ENCODE measurements around the gene BICD1. TPM values are rescaled to one million over a fixed set of nuclear protein-coding genes. Genes with fewer than 3 reads are reported as not detected.

BICD1 gene
- total RNA-seq, 6 experiments from 2014 or later, result 1.0 to 4.9 (median 2.1) TPM

DNA sequence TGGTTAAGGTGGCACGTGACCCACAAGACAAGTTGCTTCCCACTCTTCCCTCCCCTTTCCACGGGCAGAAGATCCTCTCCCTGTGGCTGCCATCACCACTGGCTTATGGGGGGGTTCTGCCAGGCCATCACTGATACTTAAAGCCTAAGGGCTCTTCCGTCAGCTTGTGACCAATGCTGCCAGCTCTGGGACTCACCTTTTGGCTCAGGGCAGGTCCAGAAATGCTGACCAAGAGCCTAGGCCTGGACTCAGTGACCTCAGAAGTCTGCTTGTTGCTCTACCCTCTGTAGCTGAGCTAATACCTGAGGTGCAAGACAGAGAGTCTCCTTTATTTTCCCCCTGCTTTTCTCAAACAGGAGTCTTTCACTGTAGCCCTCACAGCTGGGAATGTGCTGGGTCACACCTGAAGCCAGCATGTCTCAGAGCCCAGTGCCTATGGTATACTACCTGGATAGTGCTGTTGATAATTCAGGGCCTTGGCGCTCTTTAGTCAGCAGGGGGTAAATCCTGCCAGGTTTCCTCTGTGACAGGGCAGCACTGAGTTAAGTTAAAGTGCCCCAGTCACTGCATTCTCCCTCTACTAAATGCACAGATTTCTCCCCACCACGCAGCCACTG is 312.4 kb downstream of the BICD1 start:
- no CpG with 5 or more reads among the region's 5 CpGs for WGBS (ENCODE audit: insufficient coverage, low coverage, low lambda C conversion rate, missing lambda C conversion rate)
- Histone ChIP-seq H3K27ac (no peak overlapping the region), H3K27me3 (no peaks in the 10 kb centered on the region), H3K9me3 (no peaks in the 10 kb centered on the region), H3K4me1 (peaks cover 0 to 14% (median 0%) of the 10 kb centered on the region in 4 donors), H3K36me3 (no peaks in the 10 kb centered on the region), H3K4me3 (no peak overlapping the region)
- ATAC-seq (peak in 3 of 4 donors; percentile 8 to 77 (median 34)), DNase-seq (no peak)
- TF ChIP-seq, protein P1, sequence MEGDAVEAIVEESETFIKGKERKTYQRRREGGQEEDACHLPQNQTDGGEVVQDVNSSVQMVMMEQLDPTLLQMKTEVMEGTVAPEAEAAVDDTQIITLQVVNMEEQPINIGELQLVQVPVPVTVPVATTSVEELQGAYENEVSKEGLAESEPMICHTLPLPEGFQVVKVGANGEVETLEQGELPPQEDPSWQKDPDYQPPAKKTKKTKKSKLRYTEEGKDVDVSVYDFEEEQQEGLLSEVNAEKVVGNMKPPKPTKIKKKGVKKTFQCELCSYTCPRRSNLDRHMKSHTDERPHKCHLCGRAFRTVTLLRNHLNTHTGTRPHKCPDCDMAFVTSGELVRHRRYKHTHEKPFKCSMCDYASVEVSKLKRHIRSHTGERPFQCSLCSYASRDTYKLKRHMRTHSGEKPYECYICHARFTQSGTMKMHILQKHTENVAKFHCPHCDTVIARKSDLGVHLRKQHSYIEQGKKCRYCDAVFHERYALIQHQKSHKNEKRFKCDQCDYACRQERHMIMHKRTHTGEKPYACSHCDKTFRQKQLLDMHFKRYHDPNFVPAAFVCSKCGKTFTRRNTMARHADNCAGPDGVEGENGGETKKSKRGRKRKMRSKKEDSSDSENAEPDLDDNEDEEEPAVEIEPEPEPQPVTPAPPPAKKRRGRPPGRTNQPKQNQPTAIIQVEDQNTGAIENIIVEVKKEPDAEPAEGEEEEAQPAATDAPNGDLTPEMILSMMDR (IDR thresholded peaks at IDR 0.05), result no peak
- TF ChIP-seq POLR2A (IDR thresholded peaks at IDR 0.05), result no peak
- intact Hi-C loops (cut with DNase I), result no loop called here

DNA sequence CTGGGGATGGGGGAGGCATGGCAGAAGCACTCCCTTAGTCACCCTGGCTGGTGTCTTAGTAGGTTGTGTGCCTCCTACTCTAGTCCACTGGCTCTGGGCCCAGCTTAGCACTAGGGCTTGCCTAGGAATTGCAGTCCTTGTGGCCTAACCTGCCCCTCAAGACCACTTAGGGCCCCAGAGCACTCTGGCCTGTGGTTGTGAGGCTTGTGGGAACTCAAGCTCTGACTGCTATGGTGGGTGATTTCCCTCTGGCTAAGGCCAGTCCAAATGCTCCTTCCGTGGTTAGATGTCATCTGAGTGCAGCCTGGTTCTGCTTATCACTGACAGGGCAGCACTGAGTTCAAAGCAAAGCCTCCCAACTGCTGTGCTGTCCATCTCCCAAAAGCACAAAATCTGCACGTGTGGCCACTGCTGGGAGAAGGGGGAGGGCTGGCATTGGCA is 312.9 kb downstream of the BICD1 start:
- Histone ChIP-seq H3K27me3 (no peaks in the 10 kb centered on the region), H3K4me1 (peaks cover 0 to 14% (median 0%) of the 10 kb centered on the region in 4 donors), H3K9me3 (no peaks in the 10 kb centered on the region), H3K27ac (no peak overlapping the region), H3K4me3 (no peak overlapping the region), H3K36me3 (no peaks in the 10 kb centered on the region)
- intact Hi-C loops (cut with DNase I), result no loop called here
- WGBS (ENCODE audit: insufficient coverage, low coverage, low lambda C conversion rate, missing lambda C conversion rate), result 20% methylated on average over 2 of the region's 2 CpGs
- peak; percentile 30 to 70 (median 42) for ATAC-seq
- TF ChIP-seq POLR2A (IDR thresholded peaks at IDR 0.05), result no peak
- TF ChIP-seq, protein P1 (IDR thresholded peaks at IDR 0.05), result no peak
- no peak for DNase-seq

DNA sequence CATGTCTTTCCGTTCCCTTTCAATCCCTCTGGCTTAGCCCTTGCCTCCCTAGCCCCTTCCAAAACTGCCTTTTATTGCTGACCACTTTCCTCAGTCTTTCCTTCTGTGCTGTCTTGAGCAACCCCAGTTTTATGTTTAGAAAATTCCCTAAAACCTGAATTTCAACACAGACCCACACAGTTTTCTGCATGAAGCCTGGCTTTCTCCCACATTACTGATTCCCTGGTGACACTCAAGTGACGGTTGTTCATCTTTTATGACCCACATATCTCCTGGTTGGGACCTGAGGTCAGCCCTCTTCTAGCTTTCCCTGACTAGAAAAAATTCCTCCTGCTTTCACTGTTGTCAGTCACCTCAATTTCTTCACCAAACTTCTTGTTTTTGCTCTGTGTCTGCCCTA is 313.7 kb downstream of the BICD1 start:
- Histone ChIP-seq H3K4me1 (peaks cover 0 to 14% (median 0%) of the 10 kb centered on the region in 4 donors), H3K27me3 (no peaks in the 10 kb centered on the region), H3K36me3 (no peaks in the 10 kb centered on the region), H3K27ac (no peak overlapping the region), H3K4me3 (no peak overlapping the region), H3K9me3 (no peaks in the 10 kb centered on the region)
- intact Hi-C loops (cut with DNase I), result no loop called here
- ATAC-seq (no peak), DNase-seq (no peak)
- WGBS (ENCODE audit: insufficient coverage, low coverage, low lambda C conversion rate, missing lambda C conversion rate), result 100% methylated on average over 2 of the region's 2 CpGs
- TF ChIP-seq POLR2A (IDR thresholded peaks at IDR 0.05), result no peak
- TF ChIP-seq, protein P1 (IDR thresholded peaks at IDR 0.05), result no peak

DNA sequence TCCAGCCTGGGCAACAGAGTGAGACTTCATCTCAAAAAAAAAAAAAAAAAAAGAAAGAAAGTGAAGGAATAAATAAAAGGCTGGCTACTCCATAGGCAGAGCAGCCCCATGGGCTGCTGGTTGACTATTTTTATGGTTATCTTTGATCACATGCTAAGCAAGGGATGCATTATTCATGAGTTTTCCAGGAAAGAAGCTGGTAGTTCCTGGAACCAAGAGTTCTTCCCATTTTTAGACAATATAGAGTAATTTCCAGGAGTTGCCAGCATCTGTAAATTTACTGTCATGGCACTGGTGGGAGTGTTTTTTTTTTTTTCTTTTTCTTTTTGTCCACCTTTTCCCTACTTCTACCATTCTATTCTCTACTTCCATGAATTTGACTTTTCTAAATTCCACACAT is 316.9 kb downstream of the BICD1 start:
- no peak for DNase-seq
- TF ChIP-seq, protein P1 (IDR thresholded peaks at IDR 0.05), result no peak
- no peak for TF ChIP-seq POLR2A (IDR thresholded peaks at IDR 0.05)

More for the DNA sequence above, 316.9 kb downstream of the BICD1 start:
- no peak overlapping the region for H3K4me3 ChIP-seq
- intact Hi-C loops (cut with DNase I), result no loop called here
- no peak for ATAC-seq
- H3K27me3 ChIP-seq, result no peaks in the 10 kb centered on the region
- H3K27ac ChIP-seq, result peak overlapping the region in 1 of 3 donors; percentile 38
- H3K36me3 ChIP-seq, result no peaks in the 10 kb centered on the region
- H3K9me3 ChIP-seq, result peaks cover 0 to 5% (median 0%) of the 10 kb centered on the region in 4 donors
- H3K4me1 ChIP-seq, result peaks cover 0 to 12% (median 0%) of the 10 kb centered on the region in 4 donors

All from right lobe of liver (tissue), 6 donors.